Measurements from ENCODE around the gene HAP1. TPM values are rescaled to one million over a fixed set of nuclear protein-coding genes. Genes with fewer than 3 reads are reported as not detected.
"Not testable (repeated sequence)": the region's sequence is repeated elsewhere in the genome, so short reads cannot be mapped to it uniquely, and the experiment has no call there.

HAP1 gene
- total RNA-seq, 4 donors from 2014 or later, result 0.75 to 1.8 (median 1.1) TPM

- intact Hi-C loops (cut with DNase I; ENCODE audit: low total_unique reads), result no loop called here
- WGBS, 2 donors, result 3 to 4% methylated on average over 19 to 23 of the region's 27 CpGs
- DNase-seq (ENCODE audit: low spot score in 2 of 2), result peak in 1 of 2 donors; percentile 68
- H3K4me3 ChIP-seq (ENCODE audit: low read depth, poor library complexity, severe bottlenecking), result peak overlapping the region; percentile 42
- TF ChIP-seq CTCF (IDR thresholded peaks at IDR 0.05) (peak in 1 of 3 donors; percentile 16), POLR2A (IDR thresholded peaks at IDR 0.05) (no peak)
These were observed 44.7 kb downstream of the HAP1 start for GRCh38 chr17:41689497-41690299.

GRCh38 chr17:41688641-41689496, 45.6 kb downstream of the HAP1 start, which contains the start of gene EIF1:
TSS of gene EIF1 (plus strand) at chr17:41688885. CDS start at chr17:41689039, 154 bp downstream.
- intact Hi-C loops (cut with DNase I; ENCODE audit: low total_unique reads), result no loop called here
- peak within 1 kb of the TSS; percentile 89 for H3K4me3 ChIP-seq (ENCODE audit: low read depth, poor library complexity, severe bottlenecking)
- DNase-seq (ENCODE audit: low spot score in 2 of 2), result peak; percentile 100
- TF ChIP-seq POLR2A (IDR thresholded peaks at IDR 0.05), result peak in 1 of 2 donors; percentile 100
- peak in 1 of 3 donors; percentile 32 for TF ChIP-seq CTCF (IDR thresholded peaks at IDR 0.05)
- whole genome bisulfite sequencing, 2 donors, result 0 to 1% methylated on average over 49 to 54 of the region's 81 CpGs

- peak in 1 of 2 donors; percentile 66 for DNase-seq (ENCODE audit: low spot score in 2 of 2)
- H3K4me3 ChIP-seq (ENCODE audit: low read depth, poor library complexity, severe bottlenecking), result no peak overlapping the region
- TF ChIP-seq CTCF (IDR thresholded peaks at IDR 0.05) (no peak), POLR2A (IDR thresholded peaks at IDR 0.05) (no peak)
- WGBS, 2 donors, result 4 to 5% methylated on average over 20 to 23 of the region's 23 CpGs
- intact Hi-C loops (cut with DNase I; ENCODE audit: low total_unique reads), result no loop called here
These were observed 46.4 kb downstream of the HAP1 start for GRCh38 chr17:41687828-41688640.

GRCh38 chr17:41686281-41686680, 48.2 kb downstream of the HAP1 start:
- no peak for DNase-seq (ENCODE audit: low spot score in 2 of 2)
- WGBS, 2 donors, result 83 to 95% methylated on average over 4 of the region's 4 CpGs

GRCh38 chr17:41685753-41686152, 48.7 kb downstream of the HAP1 start:
- DNase-seq (ENCODE audit: low spot score in 2 of 2); H3K4me3 ChIP-seq (ENCODE audit: low read depth, poor library complexity, severe bottlenecking); intact Hi-C loops (cut with DNase I; ENCODE audit: low total_unique reads): not testable (repeated sequence)
- WGBS, 2 donors, result 92 to 94% methylated on average over 13 of the region's 13 CpGs

More at GRCh38 chr17:41686281-41686680, 48.2 kb downstream of the HAP1 start:
- intact Hi-C loops (cut with DNase I; ENCODE audit: low total_unique reads), result no loop called here
- no peak overlapping the region for H3K4me3 ChIP-seq (ENCODE audit: low read depth, poor library complexity, severe bottlenecking)
- no peak for TF ChIP-seq CTCF (IDR thresholded peaks at IDR 0.05)
- no peak for TF ChIP-seq POLR2A (IDR thresholded peaks at IDR 0.05)
